NK-92 (cell line): ENCODE data around the gene PAPSS1.

Source experiments
- DNase-seq: peaks from one replicate; lab custom pipeline; 2025; ENCODE audit not compliant: unreplicated experiment; lab: John Stamatoyannopoulos, UW

PAPSS1 gene

DNA sequence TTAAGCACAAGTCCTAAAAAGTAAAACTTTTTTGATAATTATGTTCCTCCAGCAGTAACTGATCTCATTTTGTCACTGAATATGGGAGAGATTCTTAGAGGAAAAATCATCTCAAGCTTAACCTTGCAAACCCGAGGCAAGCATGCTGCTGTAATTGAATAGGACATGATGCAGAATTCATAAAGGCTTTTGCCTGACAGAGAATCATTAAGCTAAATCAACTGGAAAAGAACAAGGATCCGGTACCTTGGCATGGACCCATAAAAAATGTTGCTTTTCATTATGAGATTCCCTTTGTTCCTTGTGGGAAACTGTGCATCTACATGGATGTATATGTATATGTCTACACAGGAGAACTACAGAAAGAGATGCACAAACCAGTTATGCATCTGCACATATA is 149.1 kb downstream of the PAPSS1 start:
- DNase-seq, result no peak

DNA sequence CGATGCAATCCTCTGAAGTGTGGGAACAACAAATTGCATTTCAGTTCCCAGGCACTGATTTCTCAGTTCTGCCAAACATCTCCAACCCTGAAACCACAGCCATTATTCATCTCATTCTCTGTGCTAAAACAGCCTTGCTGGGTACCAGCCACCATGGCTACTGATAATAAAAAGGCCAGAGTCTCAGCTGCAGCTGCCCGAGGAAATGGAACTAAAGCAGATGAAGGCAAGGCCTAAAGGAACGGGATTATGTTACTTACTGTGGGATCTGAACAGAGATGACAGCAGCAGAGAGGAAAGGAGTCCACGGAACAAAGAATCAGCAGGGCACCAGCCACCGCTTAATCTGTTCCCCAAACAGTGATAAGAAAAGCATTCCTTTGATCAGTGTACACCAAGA is 155.7 kb downstream of the PAPSS1 start:
- no peak for DNase-seq
